GM18873 (cell line): Measurements from ENCODE around the gene CORO2B.
"Not testable (repeated sequence)": the region's sequence is repeated elsewhere in the genome, so short reads cannot be mapped to it uniquely, and the experiment has no call there.

Experiments
- ATAC-seq: cut with Tn5 transposase; IDR thresholded peaks from one replicate; pipeline ENCODE4 v1.9.1; 2021; ENCODE audit warnings: mild to moderate bottlenecking, moderate library complexity, moderate number of reproducible peaks; ENCODE audit not compliant: unreplicated experiment, low FRiP score

The CORO2B gene

DNA sequence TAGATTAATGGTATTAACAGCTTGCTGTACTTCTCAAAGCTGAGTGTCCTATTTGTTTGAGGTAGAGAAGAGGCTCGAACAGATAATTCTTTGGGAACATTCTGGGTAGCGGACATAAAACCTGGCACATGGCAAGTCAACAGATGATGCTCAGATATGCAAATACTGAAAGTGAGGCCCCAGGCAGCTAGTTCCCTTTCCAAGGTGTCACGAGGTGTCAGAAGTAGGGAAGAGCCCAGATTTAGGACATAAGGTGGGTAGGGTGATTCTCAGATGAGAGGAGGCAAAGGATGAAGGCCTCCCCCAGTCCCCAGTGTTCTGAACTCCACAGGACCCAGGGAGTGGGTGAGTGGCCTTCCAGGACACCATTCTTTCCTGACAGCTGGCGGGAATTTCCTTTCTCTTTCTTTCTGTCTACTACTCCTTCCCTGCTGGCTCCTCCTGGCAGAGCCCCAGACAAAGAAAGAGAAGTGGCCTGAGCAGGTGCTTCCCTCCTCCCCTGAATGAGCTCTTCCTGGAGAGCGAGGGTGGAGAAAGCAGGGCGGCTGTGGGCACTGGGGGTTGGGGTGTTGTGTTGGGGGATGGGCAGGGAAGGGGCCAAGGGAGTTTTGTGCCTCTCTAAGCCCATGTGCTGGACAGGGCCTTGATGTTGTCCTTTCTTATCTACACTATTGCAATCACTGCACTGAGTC, 87.5 kb downstream of the CORO2B start:
- no peak for ATAC-seq

DNA sequence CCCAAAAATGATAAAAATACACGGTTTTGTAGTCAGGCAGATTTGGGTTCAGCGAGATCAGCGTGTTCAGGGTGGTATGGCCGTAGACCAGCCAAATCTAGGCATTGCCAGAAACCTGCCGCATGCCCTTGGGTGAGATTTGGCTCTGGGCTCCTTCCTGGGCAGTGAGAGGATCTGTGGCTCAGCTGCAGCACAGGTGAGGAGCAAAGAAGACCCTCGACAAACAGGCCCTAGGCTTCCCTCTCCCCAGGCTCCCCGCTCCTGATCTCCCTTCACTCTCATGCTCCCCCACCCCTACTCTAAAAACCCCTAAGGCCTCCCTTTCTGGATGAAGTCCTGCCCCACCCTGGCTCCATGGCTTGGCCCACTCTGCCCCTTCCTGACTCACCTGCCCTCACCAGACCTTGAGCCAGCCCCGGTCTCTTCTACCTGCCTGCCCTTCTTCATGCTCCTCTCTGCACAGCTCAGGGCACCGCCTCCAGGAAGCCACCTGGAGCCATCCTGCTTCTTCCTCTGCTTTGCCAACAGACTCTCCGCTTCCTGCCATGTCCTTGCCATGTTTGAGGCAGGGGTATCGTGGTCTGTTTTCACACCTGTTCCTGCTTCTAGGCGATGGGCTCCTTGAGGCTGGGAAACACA, 88.1 kb downstream of the CORO2B start:
- ATAC-seq: no peak

DNA sequence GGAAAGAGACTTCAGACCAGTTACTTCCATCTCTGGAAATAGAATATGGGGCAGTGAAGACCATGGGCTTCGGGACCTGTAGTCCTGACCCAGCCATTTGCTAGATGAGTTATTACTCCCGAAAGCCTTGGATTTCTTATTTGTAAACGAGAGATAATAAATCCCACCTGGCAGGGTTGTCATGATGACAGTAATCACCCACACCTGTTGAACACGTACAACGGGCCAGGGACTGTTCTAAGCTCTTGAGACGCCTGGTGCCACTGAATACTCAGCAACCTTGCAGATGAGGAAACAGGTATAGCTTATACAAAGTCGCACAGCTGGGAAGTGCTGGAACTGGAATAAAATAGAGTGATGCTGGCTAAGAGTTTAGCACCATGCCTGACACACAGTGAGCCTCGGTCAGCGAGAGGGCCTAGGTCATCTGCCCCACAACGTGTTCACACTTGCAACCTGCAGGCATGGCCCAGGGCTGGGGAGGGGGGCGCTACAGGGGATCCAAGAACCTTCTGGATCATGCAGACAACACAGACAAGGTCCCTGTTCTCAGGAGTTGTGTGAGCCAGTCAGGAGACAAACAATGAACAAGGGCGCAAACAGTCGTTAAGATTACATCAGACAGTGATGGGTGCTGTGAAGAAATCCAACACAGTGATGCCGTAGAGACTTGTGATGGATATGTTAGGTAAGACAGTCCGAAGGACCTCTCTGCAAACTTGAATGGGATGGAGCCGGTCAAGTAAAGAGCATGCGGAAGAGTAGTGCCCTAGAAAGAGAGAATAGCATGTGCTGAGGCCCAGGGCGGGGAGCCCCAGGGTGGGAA, 89.2 kb downstream of the CORO2B start:
- ATAC-seq: no peak

DNA sequence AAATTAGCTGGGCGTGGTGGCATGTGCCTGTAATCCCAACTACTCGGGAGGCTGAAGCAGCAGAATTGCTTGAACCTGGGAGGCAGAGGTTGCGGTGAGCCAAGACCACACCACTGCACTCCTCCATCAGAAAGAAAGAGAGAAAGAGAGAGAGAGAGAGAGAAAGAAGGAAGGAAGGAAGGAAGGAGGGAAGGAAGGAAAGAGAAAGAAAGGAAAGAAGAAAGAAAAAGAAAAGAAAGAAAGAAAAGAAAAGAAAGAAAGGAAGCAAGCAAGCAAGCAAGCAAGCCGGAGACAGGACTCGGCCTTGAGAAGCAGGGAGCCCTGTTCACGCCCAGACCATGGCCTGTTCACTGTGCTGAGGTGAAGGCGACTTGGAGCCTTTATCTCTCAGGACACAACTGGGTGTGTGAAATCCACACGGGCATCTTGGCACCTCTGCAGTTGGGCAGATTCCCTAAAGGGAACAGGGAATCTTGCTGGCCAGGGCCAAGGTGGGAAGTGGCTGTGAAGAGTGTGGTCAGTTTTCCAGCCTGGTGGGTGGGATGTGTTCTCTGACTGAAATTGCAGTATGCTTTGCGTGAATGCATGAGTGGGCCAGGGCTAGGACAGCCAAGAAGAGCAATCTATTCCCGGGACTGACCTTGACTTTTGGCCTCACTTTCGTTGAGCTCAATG, 90.3 kb downstream of the CORO2B start:
- ATAC-seq: no peak

DNA sequence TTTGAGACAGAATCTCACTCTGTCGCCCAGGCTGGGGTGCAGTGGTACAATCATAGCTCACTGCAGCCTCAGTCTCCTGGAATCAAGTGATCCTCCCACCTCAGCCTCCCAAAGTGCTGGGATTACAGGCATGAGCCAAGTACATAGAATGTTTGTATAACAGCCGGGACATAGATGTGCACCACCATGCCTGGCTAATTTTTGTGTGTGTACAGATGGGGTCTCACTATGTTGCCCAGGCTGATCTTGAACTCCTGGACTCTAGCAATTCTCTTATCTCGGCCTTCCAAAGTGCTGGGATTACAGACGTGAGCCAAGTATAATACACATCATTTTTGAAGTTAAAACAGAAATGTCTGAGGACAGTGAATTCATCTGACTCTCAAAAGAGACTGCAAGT, 93.5 kb downstream of the CORO2B start:
- no peak for ATAC-seq

DNA sequence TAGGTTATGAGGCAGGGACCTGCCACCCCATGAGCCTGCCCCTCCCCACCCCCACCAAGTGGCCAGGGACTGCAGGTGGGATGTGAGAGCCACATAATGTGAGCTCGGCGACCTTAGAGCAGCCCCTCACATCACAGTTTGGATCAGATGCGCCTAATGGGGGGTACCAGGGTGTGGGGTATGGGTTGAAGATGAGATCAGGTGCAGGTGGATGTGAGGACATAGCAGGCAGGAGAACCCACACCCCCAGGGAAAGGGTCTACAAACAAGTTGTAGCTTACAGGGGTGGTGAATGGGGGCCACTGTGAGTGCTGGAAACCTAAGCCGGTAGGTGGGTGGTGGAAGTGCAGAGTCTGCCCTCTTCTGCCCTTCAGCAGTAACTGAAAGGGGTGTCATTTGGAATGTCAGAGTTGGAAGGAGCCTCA, 94.0 kb downstream of the CORO2B start:
- ATAC-seq: no peak

DNA sequence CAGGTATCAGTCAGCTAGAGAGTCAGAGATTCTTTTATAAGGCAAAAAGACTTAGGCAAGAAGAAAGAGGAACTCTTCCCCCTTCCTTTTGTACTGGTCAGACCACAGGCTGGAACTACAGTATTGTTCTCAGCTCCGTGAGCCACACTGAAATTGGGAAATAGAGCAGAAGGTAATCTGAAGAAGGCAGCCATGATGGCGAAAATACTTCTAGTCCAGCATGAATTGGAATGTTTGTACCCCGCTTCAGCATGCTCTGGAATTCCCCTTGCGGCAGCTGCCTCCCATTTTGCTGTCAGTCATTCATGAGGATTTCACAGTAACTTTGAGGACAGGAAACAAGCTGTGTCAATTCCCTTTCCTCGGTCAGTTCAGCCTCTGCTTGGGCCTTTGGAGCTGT, 96.2 kb downstream of the CORO2B start:
- ATAC-seq: no peak

DNA sequence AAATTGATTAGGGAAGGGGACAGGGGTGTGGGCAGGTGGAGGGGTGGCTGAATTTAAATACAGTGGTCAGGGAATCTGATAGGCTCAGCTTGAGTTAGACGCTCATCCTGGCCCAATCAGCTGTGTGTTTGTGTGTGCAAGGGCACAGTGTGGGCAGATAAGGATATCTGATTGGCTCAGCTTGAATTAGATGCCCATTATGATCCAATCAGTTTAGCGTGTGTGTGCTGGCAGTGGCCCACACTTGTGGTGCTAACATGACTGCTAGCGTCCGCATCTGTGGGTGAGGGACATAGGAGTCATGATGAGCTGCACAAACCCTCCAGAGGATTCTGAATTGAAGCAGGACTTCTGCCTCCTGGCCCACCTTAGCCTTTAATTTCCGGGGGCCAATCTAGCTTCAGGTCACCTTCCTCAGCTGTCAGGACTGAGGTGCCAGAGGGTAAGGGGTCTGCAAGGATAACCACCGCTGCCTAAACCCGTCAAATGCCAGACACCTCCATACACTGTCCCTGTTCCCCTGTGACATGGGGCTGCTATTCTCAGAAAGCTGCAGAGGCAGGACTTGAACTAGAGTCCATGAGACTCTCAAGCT, 97.3 kb downstream of the CORO2B start:
- ATAC-seq: no peak

DNA sequence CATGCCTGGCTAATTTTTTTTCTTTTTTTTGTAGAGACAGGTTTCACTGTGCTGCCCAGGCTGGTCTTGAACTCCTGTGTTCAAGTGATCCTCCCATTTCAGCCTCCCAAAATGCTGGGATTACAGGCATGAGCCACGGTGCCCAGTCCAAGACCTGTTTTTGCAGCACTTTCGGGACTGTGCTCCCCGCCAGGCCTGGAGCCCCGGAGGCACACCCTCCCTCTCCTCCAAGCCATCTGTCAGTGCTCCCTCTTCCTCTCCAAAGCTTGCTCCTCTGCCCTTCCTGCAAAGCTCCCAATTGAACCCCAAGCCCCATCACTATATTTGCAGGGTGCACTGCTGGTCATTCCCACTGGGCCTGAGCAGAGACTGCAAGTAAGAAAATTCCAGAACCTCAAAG, 98.1 kb downstream of the CORO2B start:
- ATAC-seq: no peak

DNA sequence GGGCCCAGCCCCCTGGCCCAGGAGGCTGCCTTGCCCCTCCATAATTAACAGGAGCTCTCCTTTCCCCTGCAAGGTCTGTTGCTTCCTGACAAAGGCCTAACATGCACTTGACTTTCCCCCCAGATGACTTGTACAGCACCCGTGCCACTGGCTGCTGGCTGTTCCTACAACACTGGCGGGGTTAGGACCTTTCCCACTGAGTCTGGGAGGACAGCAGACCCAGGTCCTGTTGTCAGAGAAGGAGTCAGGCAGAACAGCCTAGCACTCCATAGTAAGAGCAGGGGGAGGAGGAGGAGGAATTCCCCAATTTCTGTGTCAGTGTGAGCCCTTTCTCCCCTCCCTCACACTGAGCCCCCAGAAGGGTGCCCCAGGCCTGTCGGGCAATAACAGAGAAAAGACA, 99.2 kb downstream of the CORO2B start:
- ATAC-seq: no peak

DNA sequence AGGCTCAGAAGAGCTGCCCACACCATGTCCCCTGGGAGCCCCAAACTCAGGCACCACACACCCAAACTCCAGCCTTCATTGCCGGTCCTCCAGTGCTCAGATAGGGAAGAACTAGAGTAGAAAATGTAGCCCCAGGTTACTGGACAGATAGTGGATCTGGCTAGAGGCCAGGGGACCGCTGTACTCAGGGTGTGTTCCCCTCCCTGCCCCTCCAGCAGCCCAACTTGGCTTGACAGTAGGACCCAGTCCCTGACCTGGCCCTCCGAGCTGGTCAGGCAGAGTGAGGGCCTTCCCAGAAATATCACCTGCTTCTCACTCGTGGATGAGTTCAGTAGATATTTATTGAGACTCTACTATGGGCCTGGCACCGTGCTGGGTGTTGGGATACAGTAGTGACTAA, 100.0 kb downstream of the CORO2B start:
- no peak for ATAC-seq

DNA sequence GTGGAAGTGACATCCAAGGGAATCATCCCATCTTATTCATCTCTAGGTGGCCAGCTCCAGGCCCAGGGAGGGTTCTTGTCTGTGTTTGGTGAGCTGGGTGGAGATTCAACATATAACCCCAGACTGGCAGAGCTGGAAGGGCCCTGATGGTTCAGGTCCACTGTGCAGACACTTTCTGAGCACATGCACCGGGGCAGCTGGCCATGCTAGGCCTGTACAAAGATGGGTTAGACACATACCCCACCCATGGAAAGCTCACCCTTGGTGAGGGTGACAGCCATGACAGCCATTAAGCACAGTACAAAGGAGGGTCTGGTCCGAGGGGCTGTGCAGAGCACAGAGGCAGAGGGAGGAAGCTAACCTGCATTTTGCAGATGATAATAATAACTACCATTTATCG, 100.4 kb downstream of the CORO2B start:
- ATAC-seq: no peak

DNA sequence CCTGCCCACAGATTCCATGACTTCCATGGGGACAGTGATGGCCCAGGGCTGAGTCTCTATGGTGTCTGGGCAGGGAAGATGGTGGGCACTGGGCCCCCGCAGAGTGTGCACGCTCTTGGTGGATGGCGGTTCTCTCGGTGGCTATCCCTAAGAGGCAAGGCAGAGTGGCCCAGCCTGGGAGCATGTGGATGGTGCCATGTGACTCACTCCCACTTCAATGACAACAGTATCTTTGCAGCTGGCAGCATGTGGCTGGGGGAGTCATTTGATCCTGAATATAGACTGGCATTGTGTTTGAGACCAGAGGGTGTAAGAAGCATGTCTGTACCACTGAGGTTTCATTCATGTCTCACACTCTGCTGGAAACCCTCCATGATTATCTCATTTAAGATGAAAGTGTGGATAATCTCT, 101.2 kb downstream of the CORO2B start:
- ATAC-seq: no peak

DNA sequence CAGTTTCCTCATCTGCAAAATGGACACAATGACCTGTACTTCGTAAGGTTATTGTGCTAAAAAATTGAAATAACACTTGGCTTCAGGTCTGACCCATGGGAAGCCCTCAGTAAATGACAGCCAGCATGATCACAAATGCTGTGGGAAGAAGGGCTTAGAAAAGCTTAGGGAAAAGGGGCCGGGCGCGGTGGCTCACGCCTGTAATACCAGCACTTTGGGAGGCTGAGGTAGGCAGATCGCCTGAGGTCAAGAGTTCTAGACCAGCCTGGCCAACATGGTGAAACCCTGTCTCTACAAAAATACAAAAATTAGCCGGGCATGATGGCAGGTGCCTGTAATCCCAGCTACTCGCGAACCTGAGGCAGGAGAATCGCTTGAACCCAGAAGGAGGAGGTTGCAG, 102.0 kb downstream of the CORO2B start:
- ATAC-seq: not testable (repeated sequence)

DNA sequence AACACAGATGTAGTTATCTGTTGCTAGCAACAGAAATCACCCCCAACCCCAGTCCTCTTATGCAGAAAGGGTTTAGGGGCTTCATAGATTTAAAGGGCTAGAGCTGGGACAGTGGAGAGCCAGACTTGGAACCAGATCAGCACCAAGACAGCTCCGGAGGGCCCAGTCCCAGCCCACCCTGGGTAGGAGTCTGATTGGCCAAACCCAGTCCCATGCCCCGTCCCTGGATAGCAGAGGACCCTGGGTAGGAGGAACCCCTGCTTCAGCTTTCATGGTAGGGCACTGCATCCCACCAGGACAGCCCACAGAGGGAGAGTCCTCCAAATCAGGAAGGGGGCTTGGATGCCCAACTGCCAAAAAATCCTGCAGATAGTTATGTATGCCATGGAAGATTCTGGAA, 103.0 kb downstream of the CORO2B start:
- ATAC-seq: no peak

DNA sequence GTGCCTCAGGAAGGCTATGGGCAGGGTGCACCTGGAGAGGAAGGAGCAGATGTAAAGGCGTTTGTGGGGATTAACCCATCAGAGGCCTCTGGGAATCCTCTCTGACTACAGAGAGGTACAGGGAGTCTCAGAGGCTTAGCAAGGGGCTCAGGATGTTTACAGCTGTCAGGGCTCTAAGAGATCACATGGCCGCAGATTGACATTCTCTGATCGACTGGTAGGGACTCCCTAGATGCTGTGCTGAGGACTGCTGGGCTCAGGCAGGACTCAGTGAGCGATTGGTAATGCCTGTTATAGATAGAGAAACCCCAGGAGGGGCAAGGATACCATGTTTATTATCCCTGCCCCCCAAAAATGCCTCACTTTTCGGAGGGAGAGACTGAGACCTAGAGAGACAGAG, 103.5 kb downstream of the CORO2B start:
- ATAC-seq: no peak

DNA sequence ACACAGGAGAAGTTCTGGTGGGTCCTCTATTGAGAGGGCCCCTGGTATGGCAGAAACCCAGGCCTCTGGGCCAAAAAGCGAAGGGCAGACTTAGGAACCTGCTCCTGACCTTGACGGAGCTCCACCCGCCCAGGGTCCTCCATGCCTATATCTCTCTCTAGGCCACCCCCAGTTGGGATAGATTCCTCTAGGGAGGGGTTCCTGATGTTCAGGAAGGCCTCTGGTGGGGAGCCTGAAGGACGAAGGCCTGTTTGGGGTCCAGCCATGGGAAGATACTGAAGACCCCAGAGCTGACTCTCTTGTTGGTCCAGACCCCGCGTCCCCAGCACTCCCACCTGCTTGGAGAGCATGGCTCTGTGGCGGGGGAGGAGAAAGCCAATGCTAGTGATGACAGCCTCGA, 104.2 kb downstream of the CORO2B start:
- ATAC-seq: no peak

DNA sequence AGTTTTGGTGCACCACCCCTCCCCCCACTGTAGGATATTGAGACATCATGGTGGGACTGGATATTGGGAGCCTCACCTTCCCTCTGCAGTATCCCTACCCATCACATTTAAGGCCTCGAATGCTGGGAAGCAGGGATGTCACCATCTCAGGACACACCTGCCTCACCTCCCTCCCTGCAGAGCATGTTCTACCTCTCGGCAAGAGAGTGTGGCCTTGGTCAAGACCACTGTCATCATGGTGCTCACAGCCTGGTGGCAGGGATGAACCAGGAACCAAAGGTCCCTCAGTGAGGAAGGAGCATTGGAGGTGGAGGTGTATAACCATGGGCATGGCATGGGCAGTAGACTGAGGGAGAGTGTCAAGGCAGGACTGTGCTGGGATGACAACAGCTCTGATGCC, 104.8 kb downstream of the CORO2B start:
- no peak for ATAC-seq

DNA sequence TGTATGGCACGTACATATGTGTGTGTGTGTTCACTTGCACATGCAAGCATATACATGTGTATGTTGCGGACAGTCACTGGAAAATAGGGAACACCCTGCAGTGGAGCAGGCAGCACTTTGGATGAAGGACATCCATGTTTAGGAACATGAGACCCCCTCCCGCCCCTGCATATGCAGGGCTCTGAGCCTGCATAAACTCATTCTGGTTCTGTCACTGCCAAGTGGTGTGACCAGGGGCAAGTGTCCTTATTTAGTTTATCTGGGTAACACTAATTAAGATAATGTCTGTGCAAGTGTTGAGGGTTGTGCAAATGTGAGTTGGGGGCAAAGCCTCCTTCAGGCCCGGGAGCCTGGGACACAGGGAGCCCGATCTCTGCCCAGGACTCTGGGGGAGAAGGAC, 105.7 kb downstream of the CORO2B start:
- no peak for ATAC-seq

DNA sequence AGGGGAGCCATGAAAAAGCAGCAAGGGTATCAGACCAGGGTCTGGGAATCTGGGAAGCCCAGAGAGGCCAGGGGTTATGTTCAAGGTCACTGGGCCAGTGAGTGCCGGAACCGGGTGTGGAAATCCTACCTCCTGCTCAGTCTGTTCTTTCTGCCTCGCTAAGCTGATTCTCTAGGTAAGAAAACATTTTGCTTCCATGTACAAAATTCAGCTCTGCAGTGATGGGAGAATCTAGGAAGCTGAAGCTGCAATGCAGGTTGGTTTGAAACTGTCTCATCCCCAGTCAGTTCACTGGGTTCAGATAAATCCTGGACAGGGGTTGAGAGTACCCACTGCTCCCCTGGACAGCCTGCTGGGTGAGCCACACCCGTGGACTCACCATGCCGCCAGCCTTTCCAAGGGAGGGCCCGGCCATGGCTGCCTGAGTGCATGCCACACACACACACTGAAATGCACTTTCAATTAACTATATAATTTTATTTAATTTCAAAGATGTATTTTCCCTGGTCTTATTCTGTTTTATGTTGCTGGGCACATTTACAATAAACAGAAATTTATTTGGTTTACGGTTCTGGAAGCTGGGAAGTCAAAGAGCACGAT, 108.4 kb downstream of the CORO2B start:
- no peak for ATAC-seq
